AG20443 (cell line): ENCODE data around the gene SRGAP2C.
"Not testable (repeated sequence)": the region's sequence is repeated elsewhere in the genome, so short reads cannot be mapped to it uniquely, and the experiment has no call there.

Experiments used
- DNase-seq: peaks from one replicate; pipeline ENCODE4 v3.0.0; 2012; ENCODE audit warnings: low spot score, mixed read lengths

The SRGAP2C gene

GRCh38 chr1:121186191-121186590 is 1.4 kb downstream of the SRGAP2C start:
- DNase-seq, result not testable (repeated sequence)

DNA sequence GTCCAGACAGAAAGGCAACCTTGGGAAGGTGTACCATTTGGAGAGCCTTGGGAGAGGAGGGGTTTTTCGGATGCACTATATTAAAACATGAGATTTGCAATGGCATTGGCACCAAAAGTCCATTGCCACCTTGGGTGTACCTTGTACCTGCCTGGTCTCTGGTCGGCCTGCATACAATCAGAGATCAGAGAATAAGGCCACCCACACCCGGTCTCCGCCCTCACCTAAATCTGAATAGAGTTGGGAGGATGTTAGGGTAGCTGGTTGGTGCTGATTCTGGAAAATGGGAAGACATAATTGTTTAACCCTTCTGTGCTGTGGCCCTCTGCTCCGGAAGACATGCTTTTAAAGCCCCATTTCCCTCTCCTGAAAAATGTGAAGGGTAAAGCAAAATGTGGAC is 3.1 kb downstream of the SRGAP2C start:
- not testable (repeated sequence) for DNase-seq

- not testable (repeated sequence) for DNase-seq
Measured at GRCh38 chr1:121192512-121192911, 7.7 kb downstream of the SRGAP2C start.

DNA sequence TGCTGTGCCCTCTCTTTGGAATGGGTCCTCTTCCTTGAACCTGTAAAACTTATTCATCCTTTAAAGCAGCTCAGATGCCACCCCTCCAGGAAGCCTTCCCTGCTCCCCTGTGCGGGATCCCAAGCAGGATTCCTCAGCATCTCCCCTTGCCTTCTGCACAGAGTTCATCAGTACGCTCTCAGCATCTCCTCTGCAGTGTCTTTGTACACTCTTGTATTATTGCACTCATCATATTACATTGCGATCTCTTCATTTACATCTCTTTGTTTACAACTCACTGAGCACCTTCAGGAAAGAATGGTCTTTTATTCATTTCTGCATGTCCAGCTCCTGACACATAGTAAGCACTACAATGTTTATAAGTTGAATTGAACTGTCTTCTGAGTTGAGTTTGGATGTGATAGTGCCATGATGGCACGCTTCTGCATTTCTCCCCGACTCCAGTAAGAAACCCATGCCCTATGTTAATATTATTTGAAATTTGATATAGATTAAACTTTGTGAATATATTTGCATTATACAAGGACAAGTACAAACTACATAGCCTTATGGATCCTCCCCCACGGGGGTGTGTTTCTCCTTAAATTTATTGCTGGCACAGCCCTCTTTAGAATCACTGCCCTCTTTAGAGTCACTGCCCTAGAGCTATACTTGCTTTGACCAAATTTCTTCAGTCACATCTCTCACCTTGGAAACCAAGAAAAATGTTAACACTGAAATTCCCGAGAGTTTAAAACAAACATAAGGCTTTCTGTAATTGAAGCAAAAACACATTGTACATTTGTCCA is 12.5 kb downstream of the SRGAP2C start:
- DNase-seq, result not testable (repeated sequence)

DNA sequence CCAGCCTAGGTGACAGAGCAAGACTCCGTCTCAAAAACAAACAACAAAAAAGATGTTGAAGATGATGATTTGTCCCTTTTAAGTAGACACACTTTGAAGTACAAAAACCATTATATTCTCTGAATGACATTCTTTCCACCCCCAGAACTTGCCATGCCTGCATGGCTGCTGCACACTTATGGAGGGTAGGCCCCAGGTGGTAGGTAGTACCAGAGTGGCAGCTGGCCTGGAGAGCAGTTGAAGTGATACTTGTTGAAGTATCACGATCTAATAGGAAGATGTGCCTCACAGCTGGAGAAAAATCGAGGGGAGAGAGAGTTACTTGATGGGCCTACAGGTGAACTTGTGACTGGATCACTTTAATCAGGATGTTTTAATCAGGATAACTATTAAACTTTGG is 15.0 kb downstream of the SRGAP2C start:
- DNase-seq, result not testable (repeated sequence)

DNA sequence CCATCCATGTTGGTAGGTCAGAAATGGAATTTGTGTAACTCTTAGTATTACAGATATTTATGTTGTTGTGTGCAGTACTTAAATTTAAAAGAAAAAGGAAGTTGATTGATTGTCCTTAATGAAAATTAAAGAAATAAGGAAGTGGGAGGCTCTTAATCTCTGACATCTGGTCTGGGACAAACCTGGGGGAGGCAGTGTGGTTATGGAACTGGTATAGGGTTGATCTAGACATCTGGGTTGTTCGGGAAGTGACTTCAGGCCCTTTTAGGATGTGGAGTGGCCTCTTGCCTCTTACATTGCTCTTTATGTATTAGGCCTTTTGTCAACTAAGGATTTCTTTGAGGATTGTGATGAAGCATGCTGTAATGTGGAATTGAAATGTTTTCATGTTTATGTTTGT is 15.5 kb downstream of the SRGAP2C start:
- DNase-seq, result not testable (repeated sequence)

GRCh38 chr1:121200985-121201981 is 16.5 kb downstream of the SRGAP2C start:
- not testable (repeated sequence) for DNase-seq

GRCh38 chr1:121202986-121203385 is 18.2 kb downstream of the SRGAP2C start:
- not testable (repeated sequence) for DNase-seq

GRCh38 chr1:121205786-121206711 is 21.3 kb downstream of the SRGAP2C start:
- DNase-seq, result not testable (repeated sequence)

DNA sequence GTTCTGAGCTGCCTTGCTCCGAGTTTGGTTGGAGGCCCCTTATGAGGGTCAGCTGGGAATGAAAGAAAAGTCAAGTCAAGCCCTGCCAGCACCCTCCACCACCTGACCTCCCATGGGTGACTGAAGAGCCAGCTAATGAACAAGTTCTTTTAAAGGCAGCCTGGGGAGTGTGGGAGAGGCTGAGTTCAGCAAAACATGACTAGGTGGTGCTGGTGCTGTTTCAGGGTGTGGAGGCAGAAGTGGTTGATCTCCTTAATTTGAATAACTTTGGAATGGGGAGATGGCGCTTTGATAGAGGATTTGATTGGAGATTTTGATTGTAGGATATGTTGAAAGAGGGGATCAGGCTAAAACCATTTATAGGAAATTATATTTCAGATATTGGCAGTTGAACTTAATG is 22.6 kb downstream of the SRGAP2C start:
- not testable (repeated sequence) for DNase-seq

GRCh38 chr1:121208375-121208774 is 23.6 kb downstream of the SRGAP2C start:
- DNase-seq, result not testable (repeated sequence)

GRCh38 chr1:121210778-121211177 is 26.0 kb downstream of the SRGAP2C start:
- not testable (repeated sequence) for DNase-seq

GRCh38 chr1:121213491-121213890 is 28.7 kb downstream of the SRGAP2C start:
- not testable (repeated sequence) for DNase-seq

GRCh38 chr1:121214544-121215156 is 29.9 kb downstream of the SRGAP2C start:
- not testable (repeated sequence) for DNase-seq

DNA sequence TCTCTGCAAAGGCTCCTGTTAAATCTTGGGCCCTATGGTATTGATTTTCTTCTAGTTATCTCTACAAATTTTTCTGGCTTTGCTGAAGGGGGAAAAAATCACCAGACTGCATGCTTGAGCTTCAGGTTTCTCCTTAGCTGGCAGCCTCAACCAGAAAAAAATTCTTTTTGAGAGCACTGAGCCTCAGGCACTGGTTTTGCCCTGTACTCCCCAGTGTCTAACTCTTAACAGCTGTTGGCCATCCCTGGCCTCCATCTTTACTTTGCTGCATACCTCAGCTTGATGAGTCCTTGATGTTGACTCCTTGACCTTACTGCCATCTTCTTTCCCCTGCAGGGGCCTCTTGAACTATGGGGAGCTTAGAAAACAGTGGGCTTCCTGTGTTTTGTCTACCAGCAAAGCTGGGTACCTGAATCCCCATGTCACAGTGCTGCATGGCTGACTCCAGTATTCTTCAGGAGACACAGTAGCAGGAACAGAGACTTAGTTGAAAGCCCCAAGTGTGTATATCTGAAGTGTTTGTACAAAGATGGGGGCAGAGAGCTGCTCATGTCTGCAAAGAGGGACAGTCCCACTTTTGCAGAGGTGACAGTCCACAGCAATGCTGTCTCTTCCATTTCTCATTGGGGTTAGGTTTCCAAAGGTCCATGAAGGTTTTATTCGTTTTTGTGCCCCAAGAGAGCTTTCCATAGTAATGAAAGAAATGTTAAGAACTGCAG is 31.1 kb downstream of the SRGAP2C start:
- DNase-seq, result not testable (repeated sequence)

- DNase-seq, result not testable (repeated sequence)
Measured at GRCh38 chr1:121216676-121217075, 31.9 kb downstream of the SRGAP2C start.

- not testable (repeated sequence) for DNase-seq
Measured at GRCh38 chr1:121221770-121222169, 37.0 kb downstream of the SRGAP2C start.

DNA sequence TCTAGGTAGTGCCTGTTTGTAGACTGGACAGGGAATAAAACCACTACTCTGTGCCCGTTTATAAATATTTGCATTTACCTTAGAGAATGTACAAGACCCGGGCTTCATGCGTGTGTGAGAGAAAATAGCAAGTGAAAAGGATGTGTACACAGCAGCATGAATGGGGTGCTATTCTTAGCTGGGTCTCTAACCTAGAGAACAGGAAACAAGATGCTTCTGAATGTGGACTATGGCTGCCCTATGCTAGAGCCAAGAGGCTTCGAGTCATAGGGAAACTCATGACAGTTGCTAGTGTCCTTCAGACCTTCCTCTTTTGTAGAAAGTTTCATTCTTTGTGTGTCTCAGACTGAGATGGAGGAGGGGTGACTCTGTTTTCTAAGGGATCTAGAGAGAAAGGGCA is 39.9 kb downstream of the SRGAP2C start:
- DNase-seq, result not testable (repeated sequence)

DNA sequence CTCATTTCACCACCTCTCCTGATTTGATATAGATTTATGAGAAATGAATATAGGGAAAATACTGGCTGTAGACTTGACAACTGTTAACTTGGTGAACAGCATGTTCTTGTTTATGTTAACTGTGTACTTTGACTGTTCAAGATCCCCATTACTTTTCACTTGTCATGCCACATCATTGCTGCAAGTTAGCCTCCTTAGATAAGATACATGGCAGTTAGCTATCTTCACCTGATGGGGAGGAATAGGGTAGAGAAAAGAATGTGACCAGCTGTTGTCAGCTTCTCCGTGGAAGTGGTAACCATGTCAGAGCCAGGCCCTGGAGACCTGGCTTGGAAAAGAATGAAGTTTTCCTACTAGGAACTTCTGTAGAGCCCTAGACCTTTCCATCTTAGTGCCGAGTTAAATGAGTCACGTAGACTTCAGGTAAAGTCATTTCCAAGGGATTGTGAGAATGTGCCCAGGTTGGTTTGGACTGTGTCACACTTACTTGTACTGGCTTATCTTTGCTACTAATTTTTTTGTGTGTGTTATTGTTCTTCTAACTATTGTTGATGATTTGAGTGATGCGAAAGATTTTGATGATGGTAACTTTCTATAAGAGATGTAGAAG is 41.6 kb downstream of the SRGAP2C start:
- not testable (repeated sequence) for DNase-seq

DNA sequence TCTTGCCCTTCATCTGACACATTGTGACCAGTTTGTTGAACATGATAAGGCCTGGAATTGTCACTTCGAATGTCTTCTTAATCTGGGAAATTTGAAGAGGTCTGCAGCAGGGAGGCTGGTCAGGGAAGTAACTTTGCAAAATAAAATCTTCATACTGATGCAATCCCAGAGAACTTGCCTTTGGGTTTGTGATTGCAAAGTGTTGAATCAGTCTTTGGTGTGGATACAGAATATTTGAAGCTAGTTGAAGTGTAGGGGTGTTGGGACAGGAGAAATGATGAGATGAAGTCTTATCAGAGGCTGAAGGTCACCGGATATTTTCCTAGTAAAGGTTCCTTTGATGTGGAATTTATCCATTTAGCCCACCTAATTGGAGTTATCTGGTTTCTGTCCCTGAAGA is 42.1 kb downstream of the SRGAP2C start:
- DNase-seq, result not testable (repeated sequence)
